BE2C (cell line): ENCODE results near the gene PCGF1.
A peak's percentile ranks its signal among the peaks of the same experiment; 100 is the strongest.

Source experiments
- DNase-seq: peaks from one replicate; pipeline ENCODE4 v3.0.0-alpha.2; 2020
- H3K27me3 ChIP-seq: fragments of 250-450 bp; sonication (Bioruptor Pico); 2 replicates; pipeline ENCODE4 v1.5.1; 2020; ENCODE audit warnings: mild to moderate bottlenecking
- H3K36me3 ChIP-seq: fragments of 250-450 bp; sonication (Bioruptor Pico); 2 replicates; pipeline ENCODE4 v1.5.1; 2020; ENCODE audit warnings: mild to moderate bottlenecking
- H3K4me1 ChIP-seq: fragments of 250-450 bp; sonication (Bioruptor Pico); 2 replicates; pipeline ENCODE4 v1.5.1; 2020
- H3K4me3 ChIP-seq: 2 replicates; pipeline ENCODE4 v1.5.1; 2011; ENCODE audit warnings: low read depth, low read length
- H3K9me3 ChIP-seq: fragments of 250-450 bp; sonication (Bioruptor Pico); 2 replicates; pipeline ENCODE4 v1.5.1; 2020
- CTCF ChIP-seq: IDR thresholded peaks from 2 replicates; pipeline ENCODE4 v1.5.1; 2012; ENCODE audit warnings: mild to moderate bottlenecking, low read depth, low read length

Gene PCGF1

GRCh38 chr2:74522516-74522915, 15.0 kb upstream of the PCGF1 start:
- no peak for DNase-seq
- H3K9me3 ChIP-seq = no peaks in the 10 kb centered on the region
- no peak for TF ChIP-seq CTCF
- H3K4me1 ChIP-seq = no peaks in the 10 kb centered on the region; the same call in 1 of the 2 replicates
- H3K27me3 ChIP-seq = no peaks in the 10 kb centered on the region
- no peak overlapping the region for H3K4me3 ChIP-seq
- peaks cover 46% of the 10 kb centered on the region for H3K36me3 ChIP-seq

- H3K4me1 ChIP-seq = peaks cover 4% of the 10 kb centered on the region
- peaks cover 54% of the 10 kb centered on the region for H3K36me3 ChIP-seq
- H3K9me3 ChIP-seq = no peaks in the 10 kb centered on the region; the same call in 1 of the 2 replicates
- H3K4me3 ChIP-seq = no peak overlapping the region; the same call in 1 of the 2 replicates
- DNase-seq = no peak
- no peaks in the 10 kb centered on the region for H3K27me3 ChIP-seq
- TF ChIP-seq CTCF = no peak
Measured at GRCh38 chr2:74516650-74517049, 9.2 kb upstream of the PCGF1 start.

GRCh38 chr2:74515981-74516633, 8.6 kb upstream of the PCGF1 start:
- Histone ChIP-seq H3K36me3 (peaks cover 54% of the 10 kb centered on the region), H3K27me3 (no peaks in the 10 kb centered on the region)

DNA sequence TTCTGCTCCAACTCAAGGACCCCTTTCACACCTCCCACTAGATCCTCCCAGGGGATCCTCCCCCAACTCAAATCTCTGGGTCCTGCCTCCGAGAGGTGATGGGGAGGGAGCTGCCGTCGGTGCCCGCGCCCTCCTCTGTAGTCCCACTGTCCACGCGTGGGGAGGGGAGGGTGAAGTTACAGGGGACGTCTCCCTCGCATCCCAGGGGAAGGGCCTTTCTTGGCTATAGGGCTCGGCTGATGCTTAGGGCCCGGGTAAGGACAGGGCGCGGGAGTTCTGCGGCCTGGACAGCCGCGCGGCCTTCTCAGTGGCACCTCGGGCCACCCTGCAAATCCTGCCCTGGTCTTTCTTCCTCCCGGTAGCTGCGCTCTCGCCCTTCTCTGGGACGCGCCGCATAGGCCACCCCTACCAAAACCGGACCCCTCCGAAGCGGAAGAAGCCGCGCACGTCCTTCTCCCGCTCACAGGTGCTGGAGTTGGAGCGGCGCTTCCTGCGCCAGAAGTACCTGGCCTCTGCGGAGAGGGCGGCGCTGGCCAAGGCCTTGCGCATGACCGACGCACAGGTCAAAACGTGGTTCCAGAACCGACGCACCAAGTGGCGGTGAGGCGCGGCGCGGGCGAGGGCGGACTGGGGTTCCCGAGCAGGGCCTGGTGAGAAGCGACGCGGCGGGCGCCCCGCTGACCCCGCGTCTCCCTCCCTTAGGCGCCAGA, 7.9 kb upstream of the PCGF1 start:
- TF ChIP-seq CTCF = no peak
- Histone ChIP-seq H3K4me3 (peak overlapping the region; percentile 74), H3K9me3 (no peaks in the 10 kb centered on the region; the same call in 1 of the 2 replicates), H3K27me3 (no peaks in the 10 kb centered on the region), H3K4me1 (peaks cover 4% of the 10 kb centered on the region), H3K36me3 (peaks cover 54% of the 10 kb centered on the region)
- no peak for DNase-seq

More at GRCh38 chr2:74515981-74516633, 8.6 kb upstream of the PCGF1 start:
- Histone ChIP-seq H3K4me1 (peaks cover 4% of the 10 kb centered on the region), H3K4me3 (no peak overlapping the region), H3K9me3 (no peaks in the 10 kb centered on the region; the same call in 1 of the 2 replicates)
- no peak for TF ChIP-seq CTCF
- DNase-seq = no peak

DNA sequence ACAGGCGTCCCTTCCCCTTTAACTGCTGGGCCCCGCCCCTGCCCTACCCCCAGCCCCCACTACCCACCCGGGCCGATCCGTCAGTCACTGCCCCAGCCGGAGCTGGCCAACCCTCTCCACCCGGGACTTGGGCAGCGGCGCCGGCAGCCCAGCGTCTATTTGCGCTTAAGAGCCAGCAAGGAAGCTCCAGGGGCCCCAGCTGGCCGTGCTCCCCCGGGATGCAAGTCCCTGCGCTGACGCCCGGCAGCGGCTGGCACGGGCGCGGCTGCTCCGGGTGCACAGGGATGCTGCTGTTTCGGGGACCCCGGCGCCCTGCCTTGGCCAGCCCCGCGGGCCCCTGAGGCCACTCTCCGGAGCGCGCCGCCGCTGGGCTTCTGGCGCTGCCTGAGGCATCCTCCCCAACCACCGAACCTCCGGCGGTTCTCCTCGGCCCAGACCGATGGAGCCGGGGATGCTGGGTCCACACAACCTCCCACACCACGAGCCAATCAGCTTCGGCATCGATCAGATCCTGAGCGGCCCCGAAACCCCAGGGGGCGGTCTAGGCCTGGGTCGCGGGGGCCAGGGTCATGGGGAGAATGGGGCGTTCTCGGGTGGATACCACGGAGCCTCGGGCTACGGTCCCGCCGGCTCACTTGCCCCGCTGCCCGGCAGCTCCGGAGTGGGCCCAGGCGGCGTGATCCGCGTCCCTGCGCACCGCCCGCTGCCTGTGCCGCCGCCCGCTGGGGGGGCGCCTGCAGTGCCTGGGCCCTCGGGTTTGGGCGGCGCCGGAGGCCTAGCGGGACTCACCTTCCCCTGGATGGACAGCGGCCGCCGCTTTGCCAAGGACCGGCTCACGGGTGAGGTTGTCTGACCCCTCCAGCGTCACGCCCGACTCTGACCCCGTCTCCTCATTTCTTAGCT, 7.1 kb upstream of the PCGF1 start, which contains the start of gene TLX2:
TSS of gene TLX2 (plus strand) at position 83 of the 903 bp plus-strand sequence. CDS start at position 440, 357 bp downstream.
- Histone ChIP-seq H3K4me3 (peak within 1 kb of the TSS; percentile 74), H3K36me3 (peaks cover 50% of the 10 kb centered on the region), H3K9me3 (no peaks in the 10 kb centered on the region; the same call in 1 of the 2 replicates), H3K4me1 (peaks cover 4% of the 10 kb centered on the region), H3K27me3 (no peaks in the 10 kb centered on the region)
- no peak for TF ChIP-seq CTCF
- DNase-seq = no peak
